Fibroblast of mammary gland (primary cell): ENCODE data around the gene KIF11.
"Not testable (repeated sequence)": the region's sequence is repeated elsewhere in the genome, so short reads cannot be mapped to it uniquely, and the experiment has no call there.

ENCODE experiments used
- DNase-seq: peaks from one replicate; pipeline ENCODE4 v3.0.0-alpha.2; 2010; ENCODE audit warnings: low read depth
- H3K4me3 ChIP-seq: 2 replicates; pipeline ENCODE4 v1.5.1; 2011; ENCODE audit warnings: low read depth, mild to moderate bottlenecking, low read length, moderate library complexity; ENCODE audit not compliant: control insufficient read depth
- CTCF ChIP-seq: conservative IDR thresholded peaks from 2 replicates; pipeline ENCODE4 v1.5.1; 2011; ENCODE audit warnings: low read depth, low read length, inconsistent platforms; ENCODE audit not compliant: control insufficient read depth, insufficient read depth

The KIF11 gene

GRCh38 chr10:92644921-92645320 is 52.0 kb downstream of the KIF11 start:
- no peak for DNase-seq
- no peak for TF ChIP-seq CTCF
- H3K4me3 ChIP-seq = no peak overlapping the region

GRCh38 chr10:92650864-92651263 is 57.9 kb downstream of the KIF11 start:
- not testable (repeated sequence) for H3K4me3 ChIP-seq
- peak; percentile 7 for DNase-seq

- no peak overlapping the region for H3K4me3 ChIP-seq
- no peak for TF ChIP-seq CTCF
- no peak for DNase-seq
Observed at GRCh38 chr10:92655426-92655825, 62.5 kb downstream of the KIF11 start.

- no peak for TF ChIP-seq CTCF
- DNase-seq = no peak
- H3K4me3 ChIP-seq = no peak overlapping the region
Observed at GRCh38 chr10:92656266-92656961, 63.5 kb downstream of the KIF11 start.

GRCh38 chr10:92657024-92657423 is 64.1 kb downstream of the KIF11 start:
- no peak for TF ChIP-seq CTCF
- peak; percentile 14 for DNase-seq
- H3K4me3 ChIP-seq = no peak overlapping the region

GRCh38 chr10:92662848-92663247 is 69.9 kb downstream of the KIF11 start:
- DNase-seq = no peak
- H3K4me3 ChIP-seq = no peak overlapping the region
- no peak for TF ChIP-seq CTCF

GRCh38 chr10:92664322-92664721 is 71.4 kb downstream of the KIF11 start:
- TF ChIP-seq CTCF = no peak
- H3K4me3 ChIP-seq = no peak overlapping the region
- DNase-seq = no peak
